Measurements from ENCODE around the gene ADAMTS18. TPM values are rescaled to one million over a fixed set of nuclear protein-coding genes. Genes with fewer than 3 reads are reported as not detected.

The ADAMTS18 gene
- total RNA-seq, 1 donor from 2014 or later: not detected

DNA sequence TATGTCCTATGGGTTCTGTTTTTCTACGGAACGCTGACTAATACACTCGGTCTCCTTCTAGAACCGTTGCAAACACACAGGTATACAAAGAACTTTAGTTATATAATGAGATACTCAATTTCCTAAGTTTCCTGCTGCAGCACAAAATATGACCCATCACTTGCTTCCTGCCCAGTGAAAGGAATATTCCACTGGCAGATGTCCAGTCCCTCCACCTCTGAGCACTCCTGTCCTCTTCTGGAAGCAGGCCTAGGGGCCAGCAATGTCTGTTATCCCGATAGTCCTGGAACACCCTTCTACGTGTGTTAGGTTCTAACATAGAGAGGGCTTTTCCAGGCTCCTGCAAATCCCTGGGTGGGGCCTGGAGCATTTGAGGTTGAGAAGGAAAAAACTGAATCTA lies 32.7 kb downstream of the ADAMTS18 start:
- no peak overlapping the region for H3K27ac ChIP-seq
- H3K36me3 ChIP-seq: no peaks in the 10 kb centered on the region
- TF ChIP-seq, protein P1, sequence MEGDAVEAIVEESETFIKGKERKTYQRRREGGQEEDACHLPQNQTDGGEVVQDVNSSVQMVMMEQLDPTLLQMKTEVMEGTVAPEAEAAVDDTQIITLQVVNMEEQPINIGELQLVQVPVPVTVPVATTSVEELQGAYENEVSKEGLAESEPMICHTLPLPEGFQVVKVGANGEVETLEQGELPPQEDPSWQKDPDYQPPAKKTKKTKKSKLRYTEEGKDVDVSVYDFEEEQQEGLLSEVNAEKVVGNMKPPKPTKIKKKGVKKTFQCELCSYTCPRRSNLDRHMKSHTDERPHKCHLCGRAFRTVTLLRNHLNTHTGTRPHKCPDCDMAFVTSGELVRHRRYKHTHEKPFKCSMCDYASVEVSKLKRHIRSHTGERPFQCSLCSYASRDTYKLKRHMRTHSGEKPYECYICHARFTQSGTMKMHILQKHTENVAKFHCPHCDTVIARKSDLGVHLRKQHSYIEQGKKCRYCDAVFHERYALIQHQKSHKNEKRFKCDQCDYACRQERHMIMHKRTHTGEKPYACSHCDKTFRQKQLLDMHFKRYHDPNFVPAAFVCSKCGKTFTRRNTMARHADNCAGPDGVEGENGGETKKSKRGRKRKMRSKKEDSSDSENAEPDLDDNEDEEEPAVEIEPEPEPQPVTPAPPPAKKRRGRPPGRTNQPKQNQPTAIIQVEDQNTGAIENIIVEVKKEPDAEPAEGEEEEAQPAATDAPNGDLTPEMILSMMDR (IDR thresholded peaks at IDR 0.05): no peak
- DNase-seq (ENCODE audit: low spot score in 2 of 2): no peak
- H3K27me3 ChIP-seq: no peaks in the 10 kb centered on the region
- intact Hi-C loops (cut with DNase I): no loop called here
- no peaks in the 10 kb centered on the region for H3K4me1 ChIP-seq
- peaks cover 0 to 3% of the 10 kb centered on the region in 2 donors for H3K9me3 ChIP-seq
- no peak overlapping the region for H3K4me3 ChIP-seq

DNA sequence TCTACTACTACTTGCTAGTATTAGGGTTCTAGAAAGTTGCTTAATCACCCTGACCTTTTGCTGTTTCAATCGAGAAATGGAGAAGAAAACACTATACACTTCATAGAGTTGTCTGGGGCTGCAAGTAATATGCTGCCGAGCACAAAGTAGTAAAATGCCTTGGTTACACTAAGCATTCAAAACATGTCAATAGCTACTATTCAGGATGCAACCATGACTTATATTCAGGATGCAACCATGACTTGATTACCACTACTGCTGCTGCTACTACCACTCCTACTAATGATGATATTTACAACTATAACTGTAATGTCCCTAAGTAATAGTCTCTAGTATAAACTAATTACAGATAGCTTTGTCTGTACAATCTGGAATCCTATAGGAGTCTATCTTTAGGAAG lies 35.3 kb downstream of the ADAMTS18 start:
- TF ChIP-seq, protein P1 (IDR thresholded peaks at IDR 0.05): no peak
- no peak for DNase-seq (ENCODE audit: low spot score in 2 of 2)
- no peaks in the 10 kb centered on the region for H3K4me1 ChIP-seq
- H3K9me3 ChIP-seq: no peaks in the 10 kb centered on the region
- intact Hi-C loops (cut with DNase I): no loop called here
- H3K27ac ChIP-seq: no peak overlapping the region
- H3K36me3 ChIP-seq: no peaks in the 10 kb centered on the region
- H3K4me3 ChIP-seq: no peak overlapping the region
- H3K27me3 ChIP-seq: no peaks in the 10 kb centered on the region

DNA sequence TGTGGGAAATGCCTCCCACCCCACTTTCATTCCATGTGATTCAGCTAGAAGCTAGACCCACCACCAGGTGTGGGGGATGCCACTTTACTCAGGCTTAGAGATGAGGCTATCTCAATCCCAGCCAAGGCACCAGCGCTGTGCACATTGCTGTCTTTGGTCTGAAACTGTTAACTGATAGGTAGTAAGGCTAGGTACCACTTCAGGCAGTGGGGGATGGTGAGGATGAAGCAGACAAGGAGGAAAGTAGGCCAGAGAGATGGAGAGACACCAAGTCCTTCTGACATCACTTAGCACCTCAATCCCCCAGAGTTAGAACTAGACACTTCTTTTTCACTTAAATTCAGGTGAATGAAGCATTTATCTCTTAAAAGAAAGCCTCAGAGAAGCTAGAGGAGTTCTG lies 35.8 kb downstream of the ADAMTS18 start:
- DNase-seq (ENCODE audit: low spot score in 2 of 2): no peak
- intact Hi-C loops (cut with DNase I): no loop called here
- H3K36me3 ChIP-seq: no peaks in the 10 kb centered on the region
- no peaks in the 10 kb centered on the region for H3K9me3 ChIP-seq
- no peaks in the 10 kb centered on the region for H3K4me1 ChIP-seq
- TF ChIP-seq, protein P1 (IDR thresholded peaks at IDR 0.05): no peak
- H3K27me3 ChIP-seq: no peaks in the 10 kb centered on the region
- H3K4me3 ChIP-seq: no peak overlapping the region
- no peak overlapping the region for H3K27ac ChIP-seq

DNA sequence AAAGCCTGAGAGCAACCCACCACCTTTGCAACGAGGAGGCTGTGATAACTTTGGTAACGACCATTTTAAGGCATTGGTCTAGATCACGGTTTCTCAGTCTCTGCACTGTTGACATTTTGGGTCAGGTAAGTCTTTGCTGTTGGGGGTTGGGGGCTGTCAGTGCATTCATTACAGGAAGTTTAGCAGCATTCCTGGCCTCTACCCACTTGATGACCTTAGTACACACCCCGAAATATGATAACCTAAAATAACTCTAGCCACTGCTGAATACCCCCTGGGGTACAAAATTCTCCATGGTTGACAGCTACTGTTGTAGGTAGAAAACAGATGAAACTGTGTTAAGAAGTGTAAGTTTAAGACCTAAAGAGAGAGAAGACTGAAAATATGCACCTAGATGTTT lies 36.3 kb downstream of the ADAMTS18 start:
- TF ChIP-seq, protein P1 (IDR thresholded peaks at IDR 0.05): no peak
- no peak for DNase-seq (ENCODE audit: low spot score in 2 of 2)
- Histone ChIP-seq H3K27ac (no peak overlapping the region), H3K4me3 (no peak overlapping the region), H3K36me3 (no peaks in the 10 kb centered on the region), H3K27me3 (no peaks in the 10 kb centered on the region), H3K9me3 (no peaks in the 10 kb centered on the region), H3K4me1 (no peaks in the 10 kb centered on the region)
- intact Hi-C loops (cut with DNase I): no loop called here

DNA sequence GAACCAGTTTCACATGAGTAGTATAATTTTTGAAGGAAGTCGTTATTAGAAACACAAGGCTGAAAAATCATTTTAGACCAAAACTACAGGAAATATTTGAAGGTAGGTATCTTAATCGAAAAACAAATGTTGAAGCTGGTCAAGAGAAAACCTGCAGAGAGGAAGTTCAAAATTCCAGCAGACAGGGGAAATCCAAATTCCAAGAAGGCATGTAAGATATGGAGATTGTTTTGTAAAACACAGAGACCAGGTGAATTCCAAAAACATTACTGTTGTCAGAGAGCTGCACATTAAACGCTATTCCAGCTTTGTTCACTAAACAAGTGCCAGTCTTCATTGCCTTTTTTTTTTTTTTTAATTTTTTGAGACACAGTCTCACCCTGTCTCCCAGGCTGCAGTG lies 38.4 kb downstream of the ADAMTS18 start:
- DNase-seq (ENCODE audit: low spot score in 2 of 2): no peak
- Histone ChIP-seq H3K27me3 (no peaks in the 10 kb centered on the region), H3K4me1 (no peaks in the 10 kb centered on the region), H3K27ac (no peak overlapping the region), H3K36me3 (no peaks in the 10 kb centered on the region), H3K9me3 (no peaks in the 10 kb centered on the region), H3K4me3 (no peak overlapping the region)
- TF ChIP-seq, protein P1 (IDR thresholded peaks at IDR 0.05): no peak
- intact Hi-C loops (cut with DNase I): no loop called here

DNA sequence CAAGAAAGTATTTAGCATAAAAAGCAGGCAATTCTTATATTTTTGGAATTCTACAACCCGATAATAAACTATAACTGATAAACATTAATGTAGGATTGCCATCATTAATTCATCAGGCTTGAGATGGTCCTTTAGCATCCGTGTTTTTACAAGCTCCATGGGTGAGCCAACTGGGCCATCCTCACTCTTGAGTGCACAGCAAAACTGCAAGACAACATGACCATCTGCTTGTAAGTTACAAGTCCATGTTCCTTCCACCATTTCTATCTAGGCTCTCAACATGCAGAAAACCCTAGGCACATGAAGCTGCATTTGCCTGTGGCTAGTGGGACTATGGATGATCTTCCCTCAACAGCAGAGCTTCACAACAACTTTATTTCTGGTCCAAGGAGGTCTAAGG lies 40.1 kb downstream of the ADAMTS18 start:
- no peak overlapping the region for H3K4me3 ChIP-seq
- intact Hi-C loops (cut with DNase I): no loop called here
- H3K27ac ChIP-seq: no peak overlapping the region
- no peaks in the 10 kb centered on the region for H3K27me3 ChIP-seq
- H3K4me1 ChIP-seq: no peaks in the 10 kb centered on the region
- no peak for DNase-seq (ENCODE audit: low spot score in 2 of 2)
- TF ChIP-seq, protein P1 (IDR thresholded peaks at IDR 0.05): no peak
- H3K36me3 ChIP-seq: no peaks in the 10 kb centered on the region
- H3K9me3 ChIP-seq: no peaks in the 10 kb centered on the region

Measured in ascending aorta (tissue), 2 donors.